ENCODE results near the gene CYP26B1. TPM values are rescaled to one million over a fixed set of nuclear protein-coding genes. Genes with fewer than 3 reads are reported as not detected.

The CYP26B1 gene
- total and polyA plus RNA-seq, 2 of the 8 experiments (the other 6 are each of a cell fraction or from before 2014, with no cell fraction given): 0.06 to 0.69 TPM

DNA sequence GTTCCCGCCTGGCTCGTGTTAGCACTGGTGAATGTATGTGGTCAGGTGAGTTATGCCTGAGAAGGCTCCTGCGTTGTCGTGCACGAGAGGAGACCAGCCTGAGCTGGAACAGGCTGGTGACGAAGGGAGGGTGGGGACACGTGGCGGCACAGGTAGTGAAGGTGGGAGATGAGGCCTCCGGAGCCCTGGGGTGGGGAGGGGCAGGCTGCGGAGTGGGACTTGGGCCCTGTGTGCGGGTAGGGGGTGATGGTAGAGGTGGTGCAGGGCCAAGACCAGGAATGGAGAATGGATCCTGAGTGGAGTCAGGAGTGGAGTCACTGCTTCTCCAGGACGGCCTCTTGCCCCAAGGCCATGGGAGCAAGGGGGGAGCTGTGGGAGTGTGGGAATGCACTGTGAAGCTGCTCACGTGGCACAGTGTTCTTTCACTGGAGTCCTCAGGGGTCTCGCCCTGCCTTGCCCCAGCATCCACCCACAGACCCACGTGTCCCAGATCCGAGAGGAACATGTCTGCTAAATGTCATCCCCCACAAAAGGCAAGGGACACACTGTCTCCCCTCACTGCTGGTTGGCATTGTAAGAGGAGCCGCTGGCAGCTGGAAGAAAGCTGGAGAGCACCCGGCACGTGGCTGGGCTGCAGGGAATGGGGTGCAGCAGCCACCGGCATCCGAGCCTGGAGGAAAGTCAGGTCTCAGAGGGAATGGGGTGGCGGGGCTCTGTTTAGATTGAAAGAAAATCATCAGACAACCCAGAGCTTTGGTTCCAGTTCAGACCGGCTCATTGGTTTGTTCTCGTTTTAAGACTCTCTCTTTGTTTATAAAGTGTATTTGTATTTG, 63.7 kb downstream of the CYP26B1 start (continued):
- TF ChIP-seq RNF2 (IDR thresholded peaks at IDR 0.05; ENCODE audit: borderline replicate concordance, low read depth, low read length, missing control alignments, poor library complexity, severe bottlenecking): no peak

All from H1 (cell line).